Thoracic aorta (tissue), 2 donors: ENCODE results near the gene ZFYVE28. TPM values are rescaled to one million over a fixed set of nuclear protein-coding genes. Genes with fewer than 3 reads are reported as not detected.
A peak's percentile ranks its signal among the peaks of the same experiment; 100 is the strongest.

Source experiments
- ATAC-seq: fragments of 150-250 bp; one replicate; pipeline ENCODE4 v1.8.0; 2017; ENCODE audit warnings: low read depth; ENCODE audit not compliant: insufficient number of reproducible peaks, low FRiP score
- DNase-seq: peaks from one replicate; pipeline ENCODE4 v3.0.0-alpha.2; 2020; ENCODE audit warnings: low spot score
- H3K27ac ChIP-seq, 2 donors: fragments of 200-600 bp; sonication (generic); 1 replicate in 1 of 2; 2 replicates in 1 of 2; pipeline ENCODE4 v1.5.1; 2016; ENCODE audit warnings: mild to moderate bottlenecking in 2 of 2, moderate library complexity in 2 of 2
- H3K27me3 ChIP-seq: fragments of 200-600 bp; sonication (generic); replicated peaks from 2 replicates; pipeline ENCODE4 v1.6.0; 2016; ENCODE audit warnings: mild to moderate bottlenecking; ENCODE audit not compliant: insufficient read depth
- H3K36me3 ChIP-seq: fragments of 200-600 bp; sonication (generic); one replicate; pipeline ENCODE4 v1.5.1; 2016
- H3K4me1 ChIP-seq, 2 donors: fragments of 200-600 bp; sonication (generic); 1 replicate in 1 of 2; 2 replicates in 1 of 2; pipeline versions ENCODE4 v1.5.1 to v1.6.0; 2016; ENCODE audit warnings: low read depth in 2 of 2, mild to moderate bottlenecking in 1 of 2; ENCODE audit not compliant: control insufficient read depth in 1 of 2
- H3K4me3 ChIP-seq: fragments of 200-600 bp; sonication (generic); 2 replicates; pipeline ENCODE4 v1.5.1; 2016; ENCODE audit warnings: mild to moderate bottlenecking
- H3K9me3 ChIP-seq: fragments of 200-600 bp; sonication (generic); 2 replicates; pipeline ENCODE4 v1.5.1; 2016
- CTCF ChIP-seq: fragments of 200-600 bp; sonication (generic); IDR thresholded peaks from one replicate; pipeline ENCODE4 v1.5.1; 2019; ENCODE audit warnings: antibody characterized with exemption
- total RNA-seq, 2 donors: library from RNA; depleted of rRNA; stranded (reverse); fragments of >200 nt; gene quantifications; one replicate each; pipeline versions ENCODE4 v1.1.0 to v1.2.3, GENCODE V29; 2016

The ZFYVE28 gene
- total RNA-seq, 2 donors from 2014 or later, result 11.5 to 20.2 TPM

GRCh38 chr4:2443956-2444740, 25.7 kb upstream of the ZFYVE28 start:
- Histone ChIP-seq H3K36me3 (no peaks in the 10 kb centered on the region), H3K4me3 (no peak overlapping the region), H3K4me1 (no peaks in the 10 kb centered on the region), H3K9me3 (no peaks in the 10 kb centered on the region), H3K27ac (no peak overlapping the region), H3K27me3 (no peaks in the 10 kb centered on the region)
- TF ChIP-seq CTCF, result no peak
- no peak for ATAC-seq
- no peak for DNase-seq

GRCh38 chr4:2443061-2443730, 24.8 kb upstream of the ZFYVE28 start:
- no peak for TF ChIP-seq CTCF
- Histone ChIP-seq H3K27me3 (no peaks in the 10 kb centered on the region), H3K9me3 (no peaks in the 10 kb centered on the region), H3K36me3 (no peaks in the 10 kb centered on the region), H3K27ac (no peak overlapping the region), H3K4me3 (no peak overlapping the region), H3K4me1 (no peaks in the 10 kb centered on the region)
- DNase-seq (no peak), ATAC-seq (no peak)

DNA sequence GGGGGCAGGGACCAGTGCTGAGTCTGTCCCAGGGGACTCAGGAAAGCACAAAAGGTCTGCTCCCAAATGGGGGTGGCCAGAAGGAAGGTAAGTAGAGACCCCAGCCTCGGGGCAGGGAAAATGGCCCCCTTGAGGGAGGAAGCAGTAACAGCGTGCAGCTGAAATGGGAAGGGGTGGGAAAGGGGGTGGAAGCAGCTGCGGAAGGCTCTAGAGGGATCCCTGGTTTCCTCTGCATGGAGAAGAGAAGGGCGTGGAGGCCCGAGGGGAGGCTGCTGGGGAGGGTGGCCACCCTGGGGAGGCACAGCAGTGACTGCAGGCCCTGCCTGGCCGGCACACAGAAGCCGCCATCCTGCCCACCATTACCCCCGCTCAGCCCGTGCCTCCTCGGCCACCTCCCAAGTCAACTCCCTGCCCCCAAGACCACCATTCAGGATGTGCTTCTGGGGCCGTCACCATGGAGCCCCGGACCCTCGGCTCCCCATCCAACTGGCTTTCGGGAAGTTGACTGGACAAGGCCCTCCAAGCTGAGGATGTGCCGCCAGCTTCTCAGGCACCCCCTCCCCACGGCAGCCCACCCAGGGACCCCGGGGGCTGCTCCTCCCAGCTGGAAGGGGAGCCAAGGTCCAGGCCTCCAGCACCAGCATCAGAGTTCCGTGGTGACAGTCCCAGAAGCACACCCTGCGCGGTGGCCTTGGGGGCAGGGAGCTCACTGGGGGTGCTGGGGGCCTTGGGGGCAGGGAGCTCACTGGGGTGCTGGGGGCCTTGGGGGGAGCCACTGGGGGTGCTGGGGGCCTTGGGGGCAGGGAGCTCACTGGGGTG, 23.9 kb upstream of the ZFYVE28 start:
- H3K4me1 ChIP-seq, result no peaks in the 10 kb centered on the region
- no peak for TF ChIP-seq CTCF
- ATAC-seq (no peak), DNase-seq (no peak)
- no peak overlapping the region for H3K4me3 ChIP-seq
- H3K27ac ChIP-seq, result no peak overlapping the region
- H3K27me3 ChIP-seq, result no peaks in the 10 kb centered on the region
- no peaks in the 10 kb centered on the region for H3K36me3 ChIP-seq
- H3K9me3 ChIP-seq, result no peaks in the 10 kb centered on the region

GRCh38 chr4:2441393-2442174, 23.1 kb upstream of the ZFYVE28 start:
- Histone ChIP-seq H3K9me3 (no peaks in the 10 kb centered on the region), H3K4me3 (no peak overlapping the region), H3K27ac (no peak overlapping the region), H3K36me3 (no peaks in the 10 kb centered on the region), H3K4me1 (no peaks in the 10 kb centered on the region), H3K27me3 (no peaks in the 10 kb centered on the region)
- DNase-seq, result no peak
- no peak for ATAC-seq
- TF ChIP-seq CTCF, result peak; percentile 48
